HG03025 (cell line): Measurements from ENCODE around the gene SH2D3A.
"Not testable (repeated sequence)": the region's sequence is repeated elsewhere in the genome, so short reads cannot be mapped to it uniquely, and the experiment has no call there.

Source experiments
- ATAC-seq: cut with Tn5 transposase; IDR thresholded peaks from one replicate; pipeline ENCODE4 v1.9.1; 2021; ENCODE audit warnings: mild to moderate bottlenecking, moderate library complexity; ENCODE audit not compliant: unreplicated experiment, low FRiP score

Gene SH2D3A

GRCh38 chr19:6790194-6791128, 23.2 kb upstream of the SH2D3A start:
- no peak for ATAC-seq

DNA sequence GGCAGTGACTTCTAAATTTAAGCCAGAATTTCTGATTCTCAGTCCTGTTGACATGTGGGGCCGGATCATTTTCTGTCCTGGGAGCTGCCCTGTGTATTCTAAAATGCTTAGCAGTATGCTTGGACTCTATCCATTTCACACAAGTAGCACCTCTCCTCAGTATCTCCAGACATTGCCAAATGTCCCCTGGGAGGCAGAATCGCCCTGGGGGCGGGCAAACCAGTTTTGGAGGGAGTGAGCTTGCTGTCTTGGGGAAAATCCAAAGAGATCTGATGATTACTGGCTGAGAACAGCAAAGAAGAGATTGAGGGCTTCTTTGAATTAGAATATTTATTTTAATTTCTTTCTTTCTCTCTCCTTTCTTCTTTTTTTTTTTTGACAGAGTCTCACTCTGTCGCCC, 21.7 kb upstream of the SH2D3A start:
- ATAC-seq = no peak

DNA sequence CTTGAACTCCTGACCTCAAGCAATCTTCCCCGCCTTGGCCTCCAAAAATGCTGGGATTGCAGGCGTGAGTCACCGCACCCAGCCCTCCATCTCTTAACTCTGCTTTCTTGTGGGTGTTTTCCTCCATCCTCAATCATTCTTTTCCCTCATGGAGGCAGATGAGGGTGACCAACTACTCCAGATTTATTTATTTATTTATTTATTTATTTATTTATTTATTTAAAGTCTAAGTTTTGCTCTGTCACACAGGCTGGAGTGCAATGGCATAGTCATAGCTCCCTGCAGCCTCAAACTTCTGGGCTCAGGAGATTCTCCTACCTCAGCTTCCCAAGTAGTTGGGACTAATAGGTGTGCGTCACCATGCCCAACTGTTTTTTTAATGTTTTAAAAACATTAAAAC, 20.2 kb upstream of the SH2D3A start:
- ATAC-seq = no peak

DNA sequence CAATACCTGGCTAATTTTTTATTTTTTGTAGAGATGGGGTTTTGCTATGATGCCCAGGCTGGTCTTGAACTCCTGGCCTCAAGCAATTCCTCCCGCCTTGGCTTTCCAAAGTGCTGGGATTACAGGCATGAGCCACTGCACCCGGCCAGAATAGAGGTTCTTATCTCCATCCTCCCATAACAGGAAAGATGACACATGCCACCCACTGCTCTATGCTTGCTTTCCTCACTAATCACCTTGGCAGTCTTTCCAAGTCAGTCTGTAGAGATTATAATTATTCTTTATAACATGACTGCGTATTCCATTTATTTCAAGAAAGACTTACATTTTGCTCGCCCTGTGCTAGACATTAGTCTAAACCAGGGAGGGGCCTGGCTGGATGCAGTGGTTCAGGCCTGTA, 12.0 kb upstream of the SH2D3A start:
- ATAC-seq = no peak

- no peak for ATAC-seq
These were observed 11.2 kb upstream of the SH2D3A start for GRCh38 chr19:6778386-6778785.

DNA sequence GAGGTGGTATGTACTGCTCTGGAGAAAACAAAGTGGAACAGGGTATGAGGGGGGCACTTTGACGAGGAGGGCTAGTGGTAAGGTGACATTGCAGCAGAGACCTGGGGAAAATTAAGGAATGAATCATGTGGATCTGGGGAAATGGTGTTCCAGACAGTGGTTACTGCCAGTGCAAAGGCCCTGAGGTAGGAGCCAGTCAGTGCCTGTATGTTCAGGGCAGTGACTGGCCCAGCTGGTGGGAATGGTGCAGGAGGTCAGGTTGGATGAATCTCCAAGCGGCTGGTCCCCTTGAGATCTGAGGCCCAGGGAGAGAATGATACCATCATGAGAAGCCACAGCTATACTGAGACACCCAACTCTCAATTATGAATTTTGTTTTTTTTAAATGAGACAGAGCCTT, 10.2 kb upstream of the SH2D3A start:
- ATAC-seq = no peak

GRCh38 chr19:6776999-6777398, 9.8 kb upstream of the SH2D3A start:
- no peak for ATAC-seq

DNA sequence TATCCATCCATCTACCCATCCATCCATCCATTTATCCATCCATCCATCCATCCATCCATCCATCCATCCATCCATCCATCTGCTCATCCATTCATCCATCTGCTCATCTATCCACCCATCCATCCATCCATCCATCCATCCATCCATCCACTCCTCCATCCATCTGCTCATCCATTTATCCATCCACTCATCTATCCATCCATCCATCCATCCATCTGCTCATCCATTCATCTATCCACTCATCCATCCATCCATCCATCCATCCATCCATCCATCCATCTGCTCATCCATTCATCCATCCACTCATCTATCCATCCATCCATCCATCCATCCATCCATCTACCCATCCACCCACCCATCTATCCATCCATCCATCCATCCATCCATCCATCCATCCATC, 8.8 kb upstream of the SH2D3A start:
- not testable (repeated sequence) for ATAC-seq

GRCh38 chr19:6774821-6775707, 7.8 kb upstream of the SH2D3A start:
- ATAC-seq = no peak

GRCh38 chr19:6773323-6773931, 6.2 kb upstream of the SH2D3A start:
- no peak for ATAC-seq

GRCh38 chr19:6772866-6773322, 5.7 kb upstream of the SH2D3A start:
- ATAC-seq = no peak

DNA sequence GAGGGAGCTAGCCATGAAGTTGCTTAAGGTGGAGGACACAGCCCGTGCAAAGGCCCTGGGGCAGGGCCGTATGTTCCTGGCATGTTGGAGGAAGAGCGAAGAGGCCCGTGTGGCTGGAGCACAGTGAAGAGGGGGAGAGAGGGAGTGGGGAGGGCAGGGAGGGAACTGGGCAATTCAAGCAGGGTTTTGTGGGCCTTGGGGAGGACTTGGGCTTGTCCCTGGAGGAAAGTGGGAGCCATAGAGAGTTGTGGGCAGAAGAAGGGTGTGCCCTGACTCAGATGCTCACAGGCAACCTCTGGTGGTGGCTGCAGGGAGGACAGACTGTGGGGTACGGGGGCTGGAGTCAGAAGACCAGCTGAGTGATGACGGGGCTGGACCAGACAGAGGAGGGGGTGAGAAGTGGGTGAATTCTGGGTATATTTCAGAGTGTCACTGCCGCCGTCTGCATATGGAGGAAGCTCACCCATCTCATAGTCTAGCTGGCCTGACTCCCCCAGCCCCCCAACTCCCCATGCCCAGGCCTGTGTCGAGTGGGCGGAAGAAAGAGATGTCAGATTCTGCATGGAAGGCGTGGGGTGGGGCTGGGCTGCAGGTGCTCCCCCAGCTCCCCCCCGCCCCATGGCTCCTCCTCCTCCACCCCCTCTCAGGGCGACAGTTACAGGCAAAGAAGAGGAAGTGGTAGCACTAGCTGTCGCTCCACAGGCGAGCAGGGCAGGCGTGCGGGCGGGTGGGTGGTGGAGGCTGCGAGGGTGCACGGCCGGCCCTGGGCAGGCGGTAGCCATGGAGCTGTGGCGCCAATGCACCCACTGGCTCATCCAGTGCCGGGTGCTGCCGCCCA, 5.0 kb upstream of the SH2D3A start, which contains the start of gene VAV1:
Gene VAV1, plus strand, starts transcription at position 681 of the 838 bp plus-strand sequence. Its CDS starts 100 bp downstream, at position 781.
- no peak for ATAC-seq

DNA sequence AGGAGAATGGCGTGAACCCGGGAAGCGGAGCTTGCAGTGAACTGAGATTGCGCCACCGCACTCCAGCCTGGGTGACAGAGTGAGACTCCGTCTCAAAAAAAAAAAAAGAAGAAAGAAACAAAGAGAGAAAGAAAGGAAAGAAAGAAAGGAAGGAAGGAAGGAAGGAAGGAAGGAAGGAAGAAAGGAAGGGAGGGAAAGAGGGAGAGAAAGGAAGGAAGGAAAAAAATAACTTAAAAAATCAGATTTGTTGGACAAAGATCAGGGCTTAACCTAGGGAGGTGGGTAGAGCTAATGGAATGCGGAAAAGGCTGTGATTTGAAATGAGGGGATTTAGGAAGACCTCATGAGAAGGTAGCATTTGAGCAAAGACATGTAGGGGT, 4.4 kb upstream of the SH2D3A start:
- not testable (repeated sequence) for ATAC-seq

- ATAC-seq = no peak
These were observed 1.9 kb upstream of the SH2D3A start for GRCh38 chr19:6769006-6769619.

GRCh38 chr19:6768236-6768785, 1.1 kb upstream of the SH2D3A start:
- ATAC-seq = no peak

GRCh38 chr19:6767081-6767356, 216 bp downstream of the SH2D3A start:
- ATAC-seq = peak; percentile 18

- ATAC-seq = no peak
These were observed 716 bp downstream of the SH2D3A start for GRCh38 chr19:6766357-6767080.

GRCh38 chr19:6765738-6766356, 1.4 kb downstream of the SH2D3A start:
- no peak for ATAC-seq
